C4-2B (cell line): ENCODE results near the gene RAB6A.
A peak's percentile ranks its signal among the peaks of the same experiment; 100 is the strongest.

ENCODE experiments used
- H3K27ac ChIP-seq: fragments of 450-650 bp; 2 replicates; pipeline ENCODE4 v1.5.1; 2017
- CTCF ChIP-seq: fragments of 450-650 bp; conservative IDR thresholded peaks from 2 replicates; pipeline ENCODE4 v1.5.1; 2017; ENCODE audit warnings: mild to moderate bottlenecking
- ZFX ChIP-seq: fragments of 450-650 bp; IDR thresholded peaks from 2 replicates; pipeline ENCODE4 v1.6.1; 2017

The RAB6A gene

GRCh38 chr11:73760679-73761402 lies at the start of gene RAB6A:
TSS of gene RAB6A (minus strand) at chr11:73761074. CDS start at chr11:73760635, 439 bp downstream.
- peak; percentile 40; the same call in 1 of the 2 replicates for TF ChIP-seq CTCF
- TF ChIP-seq ZFX, result peak; percentile 50
- H3K27ac ChIP-seq, result peak within 1 kb of the TSS; percentile 86

- no peak for TF ChIP-seq CTCF
- no peak for TF ChIP-seq ZFX
- no peak overlapping the region for H3K27ac ChIP-seq
Observed at GRCh38 chr11:73810637-73811036, 49.8 kb upstream of the RAB6A start.

- TF ChIP-seq ZFX (no peak), CTCF (no peak)
- no peak overlapping the region for H3K27ac ChIP-seq
Observed at GRCh38 chr11:73808052-73808451, 47.2 kb upstream of the RAB6A start.

- TF ChIP-seq ZFX (no peak), CTCF (no peak)
- H3K27ac ChIP-seq, result no peak overlapping the region
Observed at GRCh38 chr11:73804712-73805111, 43.8 kb upstream of the RAB6A start.

- no peak overlapping the region for H3K27ac ChIP-seq
- TF ChIP-seq ZFX (no peak), CTCF (no peak)
Observed at GRCh38 chr11:73801136-73801535, 40.3 kb upstream of the RAB6A start.

GRCh38 chr11:73800276-73800806 lies 39.5 kb upstream of the RAB6A start:
- TF ChIP-seq ZFX (no peak), CTCF (no peak)
- H3K27ac ChIP-seq, result no peak overlapping the region

- TF ChIP-seq ZFX (no peak), CTCF (no peak)
- H3K27ac ChIP-seq, result no peak overlapping the region
Observed at GRCh38 chr11:73797457-73797856, 36.6 kb upstream of the RAB6A start.
